Measurements from ENCODE around the gene TSPO. TPM values are rescaled to one million over a fixed set of nuclear protein-coding genes. Genes with fewer than 3 reads are reported as not detected.

Gene TSPO
- total and polyA plus RNA-seq, 2 experiments from 2014 or later, result 34.6 to 44.7 TPM

- DNase-seq (ENCODE audit: low spot score), result no peak
- H4K20me1 ChIP-seq (replicated peaks; ENCODE audit: insufficient read depth), result no peaks in the 10 kb centered on the region
- TF ChIP-seq EZH2 (IDR thresholded peaks at IDR 0.05; ENCODE audit: low read depth, unreplicated experiment) (no peak), JUNB (IDR thresholded peaks at IDR 0.05; ENCODE audit: unreplicated experiment) (no peak), STAT1 (IDR thresholded peaks at IDR 0.05; ENCODE audit: unreplicated experiment) (no peak), REST (IDR thresholded peaks at IDR 0.05; ENCODE audit: unreplicated experiment) (no peak), CTCF (conservative IDR thresholded peaks at IDR 0.05; ENCODE audit: low read depth in 2 of 2) (no peak), ETS1 (IDR thresholded peaks at IDR 0.05) (no peak), CREB1 (CRISPR knock-in tag; IDR thresholded peaks at IDR 0.05; ENCODE audit: low read depth) (no peak), EZH2phosphoT487 (IDR thresholded peaks at IDR 0.05; ENCODE audit: unreplicated experiment) (no peak), NANOG (IDR thresholded peaks at IDR 0.05; ENCODE audit: borderline replicate concordance) (no peak), ZNF462 (CRISPR knock-in tag; IDR thresholded peaks at IDR 0.05) (no peak), ZNF331 (CRISPR knock-in tag; IDR thresholded peaks at IDR 0.05; ENCODE audit: low read depth) (no peak), ZNF114 (CRISPR knock-in tag; IDR thresholded peaks at IDR 0.05) (no peak), POLR2AphosphoS5 (IDR thresholded peaks at IDR 0.05; ENCODE audit: low read depth) (no peak)
- peaks cover 3% of the 10 kb centered on the region; the same call in 1 of the 2 replicates for H3K4me1 ChIP-seq (ENCODE audit: insufficient read depth)
- Mint-ChIP-seq H3K27me3 (ENCODE audit: insufficient read depth, low read depth, poor library complexity) (peaks cover 11% of the 10 kb centered on the region), H3K36me3 (ENCODE audit: low read depth) (no peaks in the 10 kb centered on the region), H3K27ac (no peak overlapping the region), H3K4me3 (no peak overlapping the region), H3K4me1 (peaks cover 12% of the 10 kb centered on the region), H3K9me3 (no peaks in the 10 kb centered on the region; the same call in 2 of the 3 replicates)
- no peaks in the 10 kb centered on the region for H3K9me2 ChIP-seq (ENCODE audit: insufficient read depth)
- no peak overlapping the region for H3K4me2 ChIP-seq
- no peak overlapping the region for H3K4me3 ChIP-seq
- H2AFZ ChIP-seq, result no peak overlapping the region
- H3F3A ChIP-seq (replicated peaks; ENCODE audit: low read depth), result 0 out of 2 replicates have a peak, but pooled peaks cover 4% of the 10 kb centered on the region
- H3K36me3 ChIP-seq (ENCODE audit: insufficient read depth), result no peaks in the 10 kb centered on the region
- H3K27me3 ChIP-seq (ENCODE audit: insufficient read depth), result no peaks in the 10 kb centered on the region
- no peak for ATAC-seq
- H3K27ac ChIP-seq (ENCODE audit: low read depth), result no peak overlapping the region
- H3K79me2 ChIP-seq (replicated peaks; ENCODE audit: insufficient read depth), result no peaks in the 10 kb centered on the region
Measured at GRCh38 chr22:43202326-43202725, 51.0 kb downstream of the TSPO start.
